ENCODE results near the gene DEFB118. TPM values are rescaled to one million over a fixed set of nuclear protein-coding genes. Genes with fewer than 3 reads are reported as not detected.

DEFB118 gene
- total RNA-seq, result not detected in 2 replicates

GRCh38 chr20:31368301-31368700 is at the start of gene DEFB118:
Gene DEFB118, plus strand, starts transcription at chr20:31368601. Its CDS starts 50 bp downstream, at chr20:31368651.

GRCh38 chr20:31390490-31390889 is 22.1 kb downstream of the DEFB118 start, which contains the start of gene DEFB119:
Gene DEFB119, minus strand, starts transcription at chr20:31390590. Its CDS starts 107 bp downstream, at chr20:31390483.

DNA sequence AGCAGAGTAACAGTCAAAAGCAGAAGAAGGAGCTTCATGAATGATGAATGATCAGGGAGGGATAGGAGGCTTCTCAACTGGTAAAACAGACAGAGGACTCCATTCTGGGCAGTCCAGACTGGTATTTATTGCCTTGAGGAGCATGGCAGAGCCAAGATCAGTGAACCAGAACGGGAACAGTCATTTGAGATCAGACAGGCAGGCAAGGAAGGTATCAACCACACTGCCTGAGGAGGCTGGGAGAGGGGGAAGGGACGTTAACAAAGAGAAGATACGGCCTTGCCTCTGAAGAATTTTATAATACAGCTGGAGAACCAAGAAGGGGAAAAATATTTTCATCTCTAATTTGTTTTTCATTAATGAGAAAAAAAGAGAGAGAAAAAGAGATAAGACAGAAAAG is 37.7 kb downstream of the DEFB118 start, which contains the start of gene DEFB121:
DEFB121 (minus strand) TSS at position 101 of the 400 bp plus-strand sequence; CDS start at position 38, 63 bp downstream.

Other genes starting within 250 kb of the DEFB118 start
- gene DEFB115, start 110.9 kb upstream of the DEFB118 start, total RNA-seq, result not detected in 2 replicates
- gene DEFB116, start 60.0 kb upstream of the DEFB118 start, total RNA-seq, result not detected in 2 replicates
- not detected in 2 replicates for gene DEFB119, start 22.0 kb downstream of the DEFB118 start, total RNA-seq
- gene DEFB121, start 37.6 kb downstream of the DEFB118 start, total RNA-seq, result not detected in 2 replicates
- not detected in 2 replicates for gene DEFB123, start 72.0 kb downstream of the DEFB118 start, total RNA-seq
- gene DEFB124, start 106.5 kb downstream of the DEFB118 start, total RNA-seq, result not detected in 2 replicates
- 0.06 TPM in 1 of 2 replicates, not detected in the other for gene REM1, start 106.7 kb downstream of the DEFB118 start, total RNA-seq
- 31.6 and 74.3 TPM in 2 replicates for gene HM13, start 145.8 kb downstream of the DEFB118 start, total RNA-seq
- 282 and 476 TPM in 2 replicates for gene ID1, start 236.7 kb downstream of the DEFB118 start, total RNA-seq